H4 (cell line): ENCODE results near the gene CBX5. TPM values are rescaled to one million over a fixed set of nuclear protein-coding genes. Genes with fewer than 3 reads are reported as not detected.
A peak's percentile ranks its signal among the peaks of the same experiment; 100 is the strongest.
"Not testable (repeated sequence)": the region's sequence is repeated elsewhere in the genome, so short reads cannot be mapped to it uniquely, and the experiment has no call there.

Source experiments
- DNase-seq: peaks from one replicate; pipeline ENCODE4 v3.0.0-alpha.2; 2015; ENCODE audit warnings: low spot score
- total RNA-seq: library from RNA; depleted of rRNA; stranded (reverse); fragments of >200 nt; shearing (Covaris generic); gene quantifications from 2 replicates; pipeline ENCODE4 v1.2.3, GENCODE V29; 2014

CBX5 gene
- total RNA-seq, 1 experiment from 2014 or later = 45.4 TPM

- DNase-seq = no peak
Measured at GRCh38 chr12:54265364-54265812, 14.5 kb downstream of the CBX5 start.

DNA sequence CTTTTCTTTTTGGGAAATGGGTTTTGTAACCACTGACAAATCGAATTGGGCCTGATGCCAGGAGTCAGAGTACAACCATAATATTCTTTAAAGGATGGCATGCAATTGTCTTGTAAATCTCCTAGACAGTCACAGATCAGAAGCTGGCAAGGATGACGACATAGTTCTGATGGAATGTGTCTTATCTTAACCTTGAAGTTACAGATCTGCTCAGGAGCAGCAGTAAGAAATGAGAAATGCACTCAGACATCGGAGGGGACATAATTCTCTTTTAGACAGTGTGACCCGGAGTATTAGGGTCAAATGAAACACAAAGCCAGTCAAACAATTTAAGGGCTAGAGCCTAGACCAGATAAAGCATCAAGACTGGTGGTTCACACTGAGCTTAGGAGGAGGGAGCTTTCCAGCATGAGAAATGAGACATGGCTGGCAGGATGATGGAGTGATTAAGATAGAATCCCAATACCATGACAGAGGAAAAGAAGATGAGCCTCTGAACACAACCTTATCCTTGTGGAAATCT is 17.5 kb downstream of the CBX5 start:
- peak; percentile 12 for DNase-seq

DNA sequence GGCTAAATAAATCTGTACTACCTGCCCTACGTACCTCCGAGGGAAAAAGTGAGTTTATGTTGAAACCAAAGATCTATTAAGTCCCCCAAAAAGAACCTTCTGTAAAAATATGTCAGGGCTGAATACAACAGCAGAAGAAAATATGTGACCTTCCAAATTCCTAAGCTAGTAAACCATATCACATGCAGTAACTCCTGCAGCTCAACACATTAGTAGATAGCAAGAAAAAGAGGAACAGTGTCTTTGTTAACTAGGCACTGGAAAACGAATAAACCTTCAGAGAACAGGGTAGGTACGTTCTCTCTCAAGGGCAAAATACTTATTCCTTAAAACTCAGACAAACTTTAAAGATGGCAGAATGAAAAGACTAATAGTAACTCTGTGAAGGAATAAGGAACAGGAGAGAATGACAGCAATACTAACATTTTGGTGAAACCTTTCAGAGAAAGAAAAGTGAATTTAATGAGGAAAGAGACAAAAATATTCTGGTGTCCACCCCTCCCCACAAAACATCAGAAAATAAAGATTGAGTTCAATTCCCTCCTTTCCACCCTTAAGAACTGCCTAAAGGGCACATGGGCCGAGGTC is 18.0 kb downstream of the CBX5 start:
- no peak for DNase-seq

- DNase-seq = peak; percentile 92
Measured at GRCh38 chr12:54259194-54260011, 20.5 kb downstream of the CBX5 start.

GRCh38 chr12:54258201-54258681 is 21.7 kb downstream of the CBX5 start:
- DNase-seq = no peak

DNA sequence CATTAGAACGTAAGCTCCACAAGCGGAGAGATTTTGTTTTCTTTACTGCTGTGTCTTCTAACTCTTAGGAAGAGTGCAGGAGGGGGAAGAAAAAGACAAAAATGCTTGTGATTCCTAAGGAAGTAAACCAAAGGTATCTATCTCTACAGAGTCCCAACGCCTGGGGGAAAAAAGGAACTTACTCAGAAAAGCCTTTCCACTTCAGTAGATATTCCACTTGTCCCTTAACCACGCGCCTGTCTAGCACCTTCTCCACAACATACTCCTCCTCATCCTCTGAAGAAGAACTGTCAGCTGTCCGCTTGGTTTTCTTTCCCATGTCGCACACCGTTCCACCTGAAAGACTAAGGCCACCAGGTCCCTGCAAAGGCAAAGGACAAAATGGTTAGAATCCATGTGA is 22.6 kb downstream of the CBX5 start:
- DNase-seq = no peak

- DNase-seq = no peak
Measured at GRCh38 chr12:54253240-54253639, 26.7 kb downstream of the CBX5 start.

DNA sequence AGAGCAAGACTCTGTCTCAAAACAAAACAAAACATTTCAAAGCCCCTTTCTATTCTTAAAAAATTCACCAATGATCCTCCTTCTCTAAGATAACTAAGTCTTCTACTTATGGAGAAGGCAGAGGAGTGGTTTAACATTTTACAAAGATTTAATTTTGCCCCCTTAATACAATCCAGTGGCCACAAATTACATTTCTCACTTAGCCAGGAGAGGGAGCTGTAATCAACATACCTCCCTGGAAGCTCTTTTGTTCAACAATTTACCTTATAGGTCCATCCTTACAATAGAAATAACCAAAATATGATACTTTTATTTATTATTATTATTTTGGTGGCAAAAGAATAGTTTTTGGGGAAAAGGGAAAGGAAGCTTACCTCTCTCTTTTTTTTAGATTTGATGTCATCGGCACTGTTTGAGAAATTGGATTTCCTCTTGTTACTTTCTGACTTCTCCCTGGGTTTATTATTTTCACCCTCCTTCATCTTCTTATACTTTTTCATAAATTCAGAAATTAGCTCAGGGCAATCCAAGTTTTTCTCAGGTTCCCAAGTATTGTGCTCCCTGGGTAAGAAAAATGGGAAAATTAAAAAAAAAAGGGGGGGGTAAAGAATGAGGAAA is 28.1 kb downstream of the CBX5 start:
- peak; percentile 21 for DNase-seq

GRCh38 chr12:54249489-54249888 is 30.4 kb downstream of the CBX5 start:
- DNase-seq = no peak

GRCh38 chr12:54246011-54246641 is 33.8 kb downstream of the CBX5 start:
- no peak for DNase-seq

GRCh38 chr12:54240971-54241588 is 38.8 kb downstream of the CBX5 start:
- no peak for DNase-seq

GRCh38 chr12:54240129-54240528 is 39.8 kb downstream of the CBX5 start:
- no peak for DNase-seq

GRCh38 chr12:54239620-54240019 is 40.3 kb downstream of the CBX5 start:
- no peak for DNase-seq

DNA sequence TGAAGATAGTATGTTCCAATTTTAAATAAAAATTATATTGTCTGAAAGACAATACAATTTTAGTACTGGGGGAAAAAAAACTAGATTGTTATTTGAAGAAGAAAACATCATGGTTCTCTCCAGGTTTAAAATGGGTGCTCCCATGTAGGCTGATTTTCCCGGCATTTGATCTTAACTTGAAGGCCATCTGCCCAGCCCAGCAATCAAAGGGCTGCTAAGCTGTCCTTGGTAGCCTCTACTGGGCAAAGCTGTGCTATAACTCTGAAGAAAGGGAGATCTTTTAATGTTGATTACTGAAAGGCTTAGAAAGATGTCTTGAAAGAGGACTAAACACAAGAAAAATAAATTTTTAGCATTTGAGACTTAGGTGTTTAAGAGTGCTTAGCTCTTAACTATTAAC is 41.4 kb downstream of the CBX5 start:
- no peak for DNase-seq

DNA sequence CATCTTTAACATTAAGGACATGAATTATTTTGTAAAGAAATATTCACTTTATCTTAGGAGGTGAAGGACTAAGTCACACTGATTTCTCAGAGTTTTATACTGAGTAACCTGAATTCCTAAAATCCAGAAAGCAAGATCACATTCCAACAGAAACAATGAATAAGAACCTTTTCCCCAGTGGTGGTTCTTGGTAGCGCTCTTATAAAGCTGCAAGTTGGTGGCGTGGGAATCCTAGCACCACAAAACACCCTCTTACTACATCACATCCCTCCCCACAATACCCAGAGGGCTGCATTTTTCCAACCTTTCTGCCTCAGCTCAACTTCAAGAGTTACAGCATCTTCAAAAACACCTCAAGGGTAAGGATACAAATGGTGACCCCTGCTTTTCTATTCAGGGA is 47.1 kb downstream of the CBX5 start:
- DNase-seq = no peak

GRCh38 chr12:54231269-54231668 is 48.7 kb downstream of the CBX5 start:
- not testable (repeated sequence) for DNase-seq

GRCh38 chr12:54230555-54230954 is 49.4 kb downstream of the CBX5 start:
- DNase-seq = no peak

DNA sequence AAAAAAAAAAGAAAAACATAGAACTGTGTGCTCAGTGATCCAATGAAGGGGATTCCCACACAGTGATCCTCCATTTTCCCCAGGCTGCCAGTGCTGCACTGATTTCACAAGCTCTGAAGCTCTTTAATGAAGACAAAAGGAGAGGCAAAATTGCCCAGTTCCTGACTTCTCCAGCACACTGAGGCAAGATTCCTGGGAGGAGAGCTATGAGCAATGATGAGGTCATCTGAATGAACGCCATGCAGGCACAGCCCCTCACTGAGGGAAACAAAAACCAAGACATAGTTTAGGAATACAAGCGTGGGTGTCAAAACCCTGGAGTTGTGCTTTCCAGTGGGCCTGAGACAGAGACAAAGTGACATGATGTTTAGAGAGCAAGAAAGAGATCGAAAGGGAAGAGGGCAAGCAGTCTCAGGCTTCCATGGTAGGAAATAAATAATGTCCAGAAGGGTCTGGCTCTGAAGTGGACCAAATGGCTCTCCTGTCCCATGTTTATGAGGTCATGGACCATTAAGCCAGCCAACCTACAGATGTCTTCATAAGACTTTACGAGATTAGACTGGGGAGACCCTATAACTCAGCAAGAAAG is 50.2 kb downstream of the CBX5 start:
- DNase-seq = peak; percentile 73

GRCh38 chr12:54228471-54228870 is 51.5 kb downstream of the CBX5 start:
- DNase-seq = no peak

DNA sequence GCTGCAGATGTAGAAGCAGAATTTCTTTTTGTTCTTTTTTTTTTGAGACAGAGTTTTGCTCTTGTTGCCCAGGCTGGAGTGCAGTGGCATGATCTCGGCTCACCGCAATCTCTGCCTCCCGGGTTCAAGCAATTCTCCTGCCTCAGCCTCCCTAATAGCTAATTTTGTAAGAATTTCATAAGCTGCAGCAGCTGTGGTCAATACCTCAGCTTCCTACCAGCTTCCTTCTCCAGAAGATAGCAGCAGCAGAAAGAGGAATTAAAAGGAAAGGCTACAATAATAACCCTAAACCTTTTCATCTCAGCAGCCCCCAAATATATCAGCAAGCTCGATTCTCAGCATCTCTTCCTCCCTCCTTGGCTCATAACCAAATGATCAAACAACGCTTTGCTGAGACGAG is 52.0 kb downstream of the CBX5 start:
- not testable (repeated sequence) for DNase-seq

DNA sequence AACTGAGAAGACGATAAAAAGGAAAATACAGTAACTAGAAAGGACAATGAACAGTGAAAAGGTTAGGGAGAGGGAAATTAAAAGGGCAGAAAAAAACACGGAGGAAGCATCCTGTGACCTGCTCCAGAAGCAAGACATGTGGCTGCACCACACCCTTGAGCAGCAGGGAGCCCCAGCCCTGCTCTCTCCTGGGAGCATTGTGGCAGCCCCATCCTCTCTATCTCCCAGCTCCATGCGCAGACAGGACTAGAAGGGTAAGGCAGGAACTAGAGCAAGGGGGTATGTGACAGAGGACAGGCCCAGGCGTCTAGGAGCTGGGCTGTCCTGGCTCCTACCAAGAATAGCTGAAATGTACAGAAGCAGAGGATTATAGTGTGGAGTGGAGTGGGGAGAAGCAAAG is 52.5 kb downstream of the CBX5 start:
- no peak for DNase-seq
